ENCODE measurements around the gene RBM10.

GRCh38 chrX:47229427-47229826, 84.4 kb downstream of the RBM10 start:
- TF ChIP-seq GATA2 (IDR thresholded peaks at IDR 0.05; ENCODE audit: low read depth, low read length): no peak
- no peak for TF ChIP-seq GATA3 (IDR thresholded peaks at IDR 0.05; ENCODE audit: low read depth, low read length)

Measured in SH-SY5Y (cell line).